Activated gamma-delta T cell treated with anti-CD3 and anti-CD28 coated beads, Interleukin-2, amount 50 U/mL, for 16 hours (primary cell): Measurements from ENCODE around the gene PTPN5.
"Not testable (repeated sequence)": the region's sequence is repeated elsewhere in the genome, so short reads cannot be mapped to it uniquely, and the experiment has no call there.

ENCODE experiments used
- DNase-seq: peaks from one replicate; pipeline ENCODE4 v3.0.0-alpha.2; 2020; ENCODE audit warnings: low read depth

The PTPN5 gene

GRCh38 chr11:18791207-18791968 lies at the start of gene PTPN5:
Gene PTPN5, minus strand, starts transcription at chr11:18791798. Its CDS starts 19,840 bp downstream, at chr11:18771958.
- DNase-seq, result no peak

GRCh38 chr11:18836417-18836816 lies 44.8 kb upstream of the PTPN5 start:
- no peak for DNase-seq

GRCh38 chr11:18834754-18835466 lies 43.3 kb upstream of the PTPN5 start:
- DNase-seq, result no peak

GRCh38 chr11:18820160-18820559 lies 28.6 kb upstream of the PTPN5 start:
- not testable (repeated sequence) for DNase-seq

GRCh38 chr11:18804199-18804999 lies 12.8 kb upstream of the PTPN5 start:
- no peak for DNase-seq

GRCh38 chr11:18802381-18803257 lies 11.0 kb upstream of the PTPN5 start:
- no peak for DNase-seq

- no peak for DNase-seq
Measured at GRCh38 chr11:18798799-18799469, 7.3 kb upstream of the PTPN5 start.

GRCh38 chr11:18794956-18795355 lies 3.4 kb upstream of the PTPN5 start:
- DNase-seq, result no peak

GRCh38 chr11:18792827-18793226 lies 1.2 kb upstream of the PTPN5 start:
- DNase-seq, result no peak

- DNase-seq, result no peak
Measured at GRCh38 chr11:18791969-18792628, 501 bp upstream of the PTPN5 start.

GRCh38 chr11:18790883-18791206 lies 753 bp downstream of the PTPN5 start:
- no peak for DNase-seq

- DNase-seq, result no peak
Measured at GRCh38 chr11:18789942-18790341, 1.7 kb downstream of the PTPN5 start.

- no peak for DNase-seq
Measured at GRCh38 chr11:18785411-18785810, 6.2 kb downstream of the PTPN5 start.

GRCh38 chr11:18780896-18781295 lies 10.7 kb downstream of the PTPN5 start:
- DNase-seq, result no peak

GRCh38 chr11:18780329-18780728 lies 11.3 kb downstream of the PTPN5 start:
- DNase-seq, result no peak

GRCh38 chr11:18778468-18778867 lies 13.1 kb downstream of the PTPN5 start:
- no peak for DNase-seq

GRCh38 chr11:18776324-18776723 lies 15.3 kb downstream of the PTPN5 start:
- no peak for DNase-seq

GRCh38 chr11:18775492-18776292 lies 15.9 kb downstream of the PTPN5 start:
- no peak for DNase-seq

- DNase-seq, result no peak
Measured at GRCh38 chr11:18774801-18775200, 16.8 kb downstream of the PTPN5 start.

- no peak for DNase-seq
Measured at GRCh38 chr11:18773681-18774080, 17.9 kb downstream of the PTPN5 start.
